ENCODE results near the gene TIAM2. TPM values are rescaled to one million over a fixed set of nuclear protein-coding genes. Genes with fewer than 3 reads are reported as not detected.
"Not testable (repeated sequence)": the region's sequence is repeated elsewhere in the genome, so short reads cannot be mapped to it uniquely, and the experiment has no call there.

Gene TIAM2
- total and polyA plus RNA-seq, 9 of the 15 experiments (the other 6 are each of a cell fraction or from before 2014, with no cell fraction given): 0.73 to 6.5 (median 4.3) TPM

DNA sequence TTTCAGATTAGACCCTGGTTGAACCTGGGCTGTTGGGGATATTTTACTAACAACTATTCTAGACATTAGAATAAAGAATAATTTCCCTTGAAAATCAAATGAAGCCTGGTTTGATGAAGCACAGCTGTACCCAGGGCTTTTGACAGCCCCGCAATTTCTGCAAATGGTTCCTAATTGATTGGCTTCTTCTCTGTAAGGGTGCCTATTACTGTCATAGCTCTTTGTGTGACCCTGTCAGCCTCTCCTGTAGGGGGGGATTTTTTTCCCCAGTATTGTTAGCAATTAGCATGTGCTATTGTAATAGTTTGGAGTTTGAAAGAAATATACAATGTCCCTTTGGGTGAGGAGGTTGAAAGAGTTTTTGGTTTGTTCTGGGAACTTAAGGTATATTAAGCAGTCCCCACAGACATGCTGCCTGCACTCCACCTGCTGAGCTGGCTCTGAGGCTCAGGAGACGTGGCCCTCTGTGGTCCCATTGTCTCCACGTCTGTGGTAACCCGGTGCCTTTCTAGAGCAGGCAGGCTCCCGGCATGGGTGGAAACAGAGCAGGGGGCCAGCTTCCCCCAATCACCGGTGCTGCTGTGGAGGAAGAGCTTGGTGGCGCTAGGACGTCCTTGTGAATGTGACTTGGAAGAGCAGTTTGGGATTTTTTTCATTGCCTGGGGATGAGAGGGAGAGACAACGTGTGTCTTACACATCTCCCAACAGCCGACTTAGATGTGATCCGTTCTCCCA is 221.4 kb downstream of the TIAM2 start:
- Histone ChIP-seq H3K4me2 (ENCODE audit: insufficient read depth, low read length) (no peak overlapping the region), H4K20me1 (replicated peaks; ENCODE audit: control insufficient read depth, insufficient read depth, low read length) (no peaks in the 10 kb centered on the region), H3K4me3 (no peak overlapping the region), H2AFZ (ENCODE audit: low read depth, low read length) (no peak overlapping the region), H3K27me3 (ENCODE audit: control insufficient read depth in 2 of 2, insufficient read depth in 2 of 2, low read length in 2 of 2) (peaks cover 47 to 73% of the 10 kb centered on the region in 2 experiments), H3K79me2 (ENCODE audit: control insufficient read depth, insufficient read depth, low read length) (no peaks in the 10 kb centered on the region), H3K36me3 (ENCODE audit: control insufficient read depth, insufficient read depth, low read length) (no peaks in the 10 kb centered on the region), H3K9me3 (replicated peaks; ENCODE audit: control insufficient read depth, insufficient read depth, low read depth, low read length) (no peaks in the 10 kb centered on the region), H3K9ac (ENCODE audit: insufficient read depth in 1 of 2, low read depth in 2 of 2, low read length in 2 of 2) (no peak overlapping the region), H3K9me1 (ENCODE audit: control insufficient read depth, insufficient read depth, low read length) (no peaks in the 10 kb centered on the region), H3K4me1 (replicated peaks in 1 of 2; ENCODE audit: control insufficient read depth in 2 of 2, insufficient read depth in 2 of 2, low read length in 2 of 2) (peaks cover 0 to 5% of the 10 kb centered on the region in 2 experiments; a peak in 1 of 5 replicates), H3K27ac (ENCODE audit: extremely low read depth, low read depth, low read length) (no peak overlapping the region)
- BruUV-seq (replicated peaks): no TSS peak
- ChIA-PET CTCF (ENCODE audit: low intra/inter-chr PET ratio) (no interaction called here), POLR2A (interaction anchor here (0.6 to 0.7 kb wide), 3 partner anchors 76 to 1951 kb away, joined by 3 read pairs; no protein-coding TSS in a partner anchor)
- peak; percentile 43; the same call in 2 of the 3 replicates for ATAC-seq
- intact Hi-C loops (cut with micrococcal nuclease) (no loop called here), in situ Hi-C loops (cut with MboI) (no loop called here)
- TF ChIP-seq HNRNPK (IDR thresholded peaks at IDR 0.05; ENCODE audit: low read depth, low read length, poor library complexity, severe bottlenecking) (no peak), ZNF133 (CRISPR knock-in tag; IDR thresholded peaks at IDR 0.05) (no peak), PTBP1 (IDR thresholded peaks at IDR 0.05; ENCODE audit: low read depth, low read length) (no peak), ZNF263 (CRISPR knock-in tag; IDR thresholded peaks at IDR 0.05; ENCODE audit: borderline replicate concordance) (no peak)
- FAIRE-seq: no peak
- no peak for DNase-seq (ENCODE audit: extremely low read depth in 1 of 4, low spot score in 3 of 4)
- 0% methylated on average over 11 of the region's 11 CpGs for WGBS (ENCODE audit: insufficient coverage, low coverage, missing lambda C conversion rate)

DNA sequence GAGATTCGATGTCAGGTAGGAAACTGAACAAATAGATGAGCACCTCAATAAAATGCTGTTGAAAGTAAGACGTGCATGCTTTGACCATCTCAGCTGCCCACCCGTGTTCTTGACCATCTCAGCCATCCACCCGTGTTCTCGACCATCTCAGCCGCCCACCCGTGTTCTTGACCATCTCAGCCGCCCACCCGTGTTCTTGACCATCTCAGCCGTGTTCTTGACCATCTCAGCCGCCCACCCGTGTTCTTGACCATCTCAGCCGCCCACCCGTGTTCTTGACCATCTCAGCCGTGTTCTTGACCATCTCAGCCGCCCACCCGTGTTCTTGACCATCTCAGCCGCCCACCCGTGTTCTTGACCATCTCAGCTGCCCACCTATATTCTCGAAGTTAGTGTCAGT is 223.6 kb downstream of the TIAM2 start:
- H2AFZ ChIP-seq (ENCODE audit: low read depth, low read length); POLR2A ChIA-PET; DNase-seq (ENCODE audit: extremely low read depth in 1 of 4, low spot score in 3 of 4); intact Hi-C loops (cut with micrococcal nuclease); ATAC-seq; H3K4me3 ChIP-seq; BruUV-seq (replicated peaks); H3K27ac ChIP-seq (ENCODE audit: extremely low read depth, low read depth, low read length); FAIRE-seq; in situ Hi-C loops (cut with MboI); H3K4me2 ChIP-seq (ENCODE audit: insufficient read depth, low read length); CTCF ChIA-PET (ENCODE audit: low intra/inter-chr PET ratio); H3K9ac ChIP-seq (ENCODE audit: insufficient read depth in 1 of 2, low read depth in 2 of 2, low read length in 2 of 2); H3K79me2 ChIP-seq (ENCODE audit: control insufficient read depth, insufficient read depth, low read length); H3K9me3 ChIP-seq (replicated peaks; ENCODE audit: control insufficient read depth, insufficient read depth, low read depth, low read length); H3K4me1 ChIP-seq (replicated peaks in 1 of 2; ENCODE audit: control insufficient read depth in 2 of 2, insufficient read depth in 2 of 2, low read length in 2 of 2); H3K9me1 ChIP-seq (ENCODE audit: control insufficient read depth, insufficient read depth, low read length); H3K36me3 ChIP-seq (ENCODE audit: control insufficient read depth, insufficient read depth, low read length); H4K20me1 ChIP-seq (replicated peaks; ENCODE audit: control insufficient read depth, insufficient read depth, low read length): not testable (repeated sequence)
- H3K27me3 ChIP-seq (ENCODE audit: control insufficient read depth in 2 of 2, insufficient read depth in 2 of 2, low read length in 2 of 2): peaks cover 41 to 56% of the 10 kb centered on the region in 2 experiments
- TF ChIP-seq SAFB (IDR thresholded peaks at IDR 0.05; ENCODE audit: borderline replicate concordance, low read depth, low read length): peak; percentile 98
- WGBS (ENCODE audit: insufficient coverage, low coverage, missing lambda C conversion rate): under 1% methylated on average over 11 of the region's 20 CpGs

All from K562 (cell line).